DND-41 (cell line): ENCODE measurements around the gene IQCE.

Source experiments
- ATAC-seq: fragments of 200-7000 bp; cut with Tn5 transposase; 3 replicates; pipeline ENCODE4 v1.9.1; 2021; ENCODE audit warnings: low read depth; ENCODE audit not compliant: insufficient read depth
- DNase-seq: peaks from one replicate; pipeline ENCODE4 v3.0.0-alpha.2; 2020
- H2AFZ ChIP-seq: 2 replicates; pipeline ENCODE4 v1.6.0; 2012; ENCODE audit warnings: low read depth, low read length
- H3K27ac ChIP-seq: 2 replicates; pipeline ENCODE4 v1.5.1; 2012; ENCODE audit warnings: low read length, inconsistent platforms
- H3K27me3 ChIP-seq: fragments of 200-600 bp; sonication (generic); 2 replicates; pipeline ENCODE4 v1.6.0; 2012; ENCODE audit warnings: low read length, mild to moderate bottlenecking, inconsistent platforms; ENCODE audit not compliant: insufficient read depth, poor library complexity
- H3K36me3 ChIP-seq: 2 replicates; pipeline ENCODE4 v1.5.1; 2012; ENCODE audit warnings: low read length, inconsistent platforms; ENCODE audit not compliant: insufficient read depth
- H3K4me1 ChIP-seq: 2 replicates; pipeline ENCODE4 v1.5.1; 2012; ENCODE audit warnings: mild to moderate bottlenecking, low read length; ENCODE audit not compliant: insufficient read depth
- H3K4me2 ChIP-seq: 2 replicates; pipeline ENCODE4 v1.6.0; 2012; ENCODE audit warnings: mild to moderate bottlenecking, moderate library complexity, low read length, inconsistent platforms; ENCODE audit not compliant: insufficient read depth
- H3K4me3 ChIP-seq, 2 experiments: fragments of 200-600 bp in 1 of 2; shearing (Covaris generic) in 1 of 2; 2 replicates each; pipeline ENCODE4 v1.5.1; 2012 to 2016; ENCODE audit warnings: inconsistent platforms in 2 of 2, low read length in 2 of 2, mild to moderate bottlenecking in 2 of 2, low read depth in 1 of 2, moderate library complexity in 1 of 2
- H3K79me2 ChIP-seq: 2 replicates; pipeline ENCODE4 v1.6.0; 2012; ENCODE audit warnings: low read length, inconsistent platforms; ENCODE audit not compliant: insufficient read depth
- H3K9ac ChIP-seq: 2 replicates; pipeline ENCODE4 v1.6.0; 2012; ENCODE audit warnings: low read depth, mild to moderate bottlenecking, inconsistent platforms, low read length, moderate library complexity
- H3K9me3 ChIP-seq: 2 replicates; pipeline ENCODE4 v1.5.1; 2012; ENCODE audit warnings: low read length, moderate library complexity, mild to moderate bottlenecking, inconsistent platforms; ENCODE audit not compliant: insufficient read depth, severe bottlenecking
- H4K20me1 ChIP-seq: 2 replicates; pipeline ENCODE4 v1.6.0; 2012; ENCODE audit warnings: low read length; ENCODE audit not compliant: insufficient read depth
- CTCF ChIP-seq: IDR thresholded peaks from 2 replicates; pipeline ENCODE4 v1.5.1; 2012; ENCODE audit warnings: borderline replicate concordance, low read length, moderate library complexity, mild to moderate bottlenecking; ENCODE audit not compliant: poor library complexity, severe bottlenecking; ENCODE audit errors: extremely low read depth
- EZH2 ChIP-seq: IDR thresholded peaks from 3 replicates; pipeline ENCODE4 v1.6.1; 2012; ENCODE audit warnings: borderline replicate concordance, low read depth, mild to moderate bottlenecking, moderate library complexity, low read length, inconsistent platforms; ENCODE audit not compliant: severe bottlenecking

The IQCE gene

GRCh38 chr7:2627258-2628129 is 68.7 kb downstream of the IQCE start:
- no peak overlapping the region for H3K4me2 ChIP-seq
- no peaks in the 10 kb centered on the region for H3K9me3 ChIP-seq
- no peaks in the 10 kb centered on the region; the same call in 1 of the 2 replicates for H3K36me3 ChIP-seq
- ATAC-seq (no peak), DNase-seq (no peak)
- H3K27ac ChIP-seq, result no peak overlapping the region
- peaks cover 6% of the 10 kb centered on the region for H3K4me1 ChIP-seq
- H2AFZ ChIP-seq, result no peak overlapping the region
- TF ChIP-seq EZH2 (no peak), CTCF (no peak)
- H3K79me2 ChIP-seq, result peaks cover 10% of the 10 kb centered on the region
- no peaks in the 10 kb centered on the region for H3K27me3 ChIP-seq
- H4K20me1 ChIP-seq, result peaks cover 3% of the 10 kb centered on the region
- H3K9ac ChIP-seq, result no peak overlapping the region
- no peak overlapping the region for H3K4me3 ChIP-seq

- no peak for ATAC-seq
Observed at GRCh38 chr7:2628130-2628482, 69.3 kb downstream of the IQCE start.

GRCh38 chr7:2628891-2629290 is 70.1 kb downstream of the IQCE start:
- no peak overlapping the region for H2AFZ ChIP-seq
- peaks cover 24% of the 10 kb centered on the region for H3K79me2 ChIP-seq
- H4K20me1 ChIP-seq, result peaks cover 15% of the 10 kb centered on the region
- H3K4me1 ChIP-seq, result peaks cover 12% of the 10 kb centered on the region
- H3K9me3 ChIP-seq, result no peaks in the 10 kb centered on the region
- H3K36me3 ChIP-seq, result peaks cover 4% of the 10 kb centered on the region; the same call in 1 of the 2 replicates
- no peaks in the 10 kb centered on the region for H3K27me3 ChIP-seq
- H3K27ac ChIP-seq, result no peak overlapping the region
- no peak overlapping the region for H3K9ac ChIP-seq
- ATAC-seq, result no peak
- H3K4me3 ChIP-seq, result no peak overlapping the region
- DNase-seq, result no peak
- no peak overlapping the region for H3K4me2 ChIP-seq
- TF ChIP-seq CTCF, result no peak

More at GRCh38 chr7:2628130-2628482, 69.3 kb downstream of the IQCE start:
- Histone ChIP-seq H3K27ac (no peak overlapping the region), H2AFZ (no peak overlapping the region), H3K79me2 (peaks cover 16% of the 10 kb centered on the region), H3K27me3 (no peaks in the 10 kb centered on the region), H3K36me3 (no peaks in the 10 kb centered on the region; the same call in 1 of the 2 replicates), H4K20me1 (peaks cover 9% of the 10 kb centered on the region), H3K4me1 (peaks cover 6% of the 10 kb centered on the region), H3K4me2 (no peak overlapping the region), H3K9me3 (no peaks in the 10 kb centered on the region), H3K9ac (no peak overlapping the region), H3K4me3 (no peak overlapping the region)
- DNase-seq, result no peak
- TF ChIP-seq EZH2 (no peak), CTCF (no peak)
